GM12873 (cell line): Measurements from ENCODE around the gene ETAA1.

Experiments used
- CTCF ChIP-seq: IDR thresholded peaks from 2 replicates; pipeline ENCODE4 v1.5.1; 2012; ENCODE audit warnings: low read depth, mild to moderate bottlenecking, moderate library complexity, low read length, control low read depth; ENCODE audit not compliant: insufficient read depth; ENCODE audit errors: missing control alignments

ETAA1 gene

GRCh38 chr2:67400560-67401485, 3.7 kb downstream of the ETAA1 start:
- no peak for TF ChIP-seq CTCF

- no peak for TF ChIP-seq CTCF
Observed at GRCh38 chr2:67408346-67408745, 11.2 kb downstream of the ETAA1 start.

DNA sequence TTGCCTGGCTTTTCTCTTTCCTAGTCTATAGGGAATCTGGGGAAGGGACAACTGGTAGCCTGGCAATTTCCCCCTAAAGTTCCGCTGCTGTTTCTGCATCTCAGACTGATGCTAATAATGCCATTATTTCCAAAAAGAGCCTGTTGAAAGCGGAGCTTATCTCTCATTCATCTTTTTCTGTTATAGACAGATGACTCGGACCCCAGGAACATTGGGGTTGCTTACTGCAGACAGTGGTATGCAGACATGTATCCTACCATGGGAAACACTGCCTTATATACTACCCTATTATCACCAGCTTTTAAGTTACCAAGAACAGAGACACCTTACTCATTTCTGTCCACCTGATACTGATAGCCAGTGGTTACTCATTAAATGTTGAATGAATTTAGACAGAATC, 15.3 kb downstream of the ETAA1 start:
- TF ChIP-seq CTCF = no peak

DNA sequence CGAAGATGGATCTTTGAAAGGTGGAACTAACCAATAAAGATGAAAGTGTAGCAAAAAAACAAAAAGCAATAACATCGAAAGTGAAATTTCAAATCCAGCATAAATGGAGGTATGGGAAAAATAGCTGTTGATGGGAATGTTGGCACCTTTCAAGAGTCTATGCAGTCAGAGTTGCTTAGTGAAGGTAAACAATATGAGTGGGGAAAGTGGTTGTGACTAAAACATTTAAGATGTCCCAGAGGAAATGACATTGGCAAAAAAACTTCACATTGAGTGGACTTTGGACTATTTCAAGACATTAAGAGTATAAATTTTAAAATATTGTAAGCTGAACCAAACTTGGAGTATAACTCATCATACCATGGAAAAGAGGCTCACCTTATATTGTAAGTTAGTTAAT, 17.7 kb downstream of the ETAA1 start:
- TF ChIP-seq CTCF = no peak

- no peak for TF ChIP-seq CTCF
Observed at GRCh38 chr2:67416136-67416535, 19.0 kb downstream of the ETAA1 start.

DNA sequence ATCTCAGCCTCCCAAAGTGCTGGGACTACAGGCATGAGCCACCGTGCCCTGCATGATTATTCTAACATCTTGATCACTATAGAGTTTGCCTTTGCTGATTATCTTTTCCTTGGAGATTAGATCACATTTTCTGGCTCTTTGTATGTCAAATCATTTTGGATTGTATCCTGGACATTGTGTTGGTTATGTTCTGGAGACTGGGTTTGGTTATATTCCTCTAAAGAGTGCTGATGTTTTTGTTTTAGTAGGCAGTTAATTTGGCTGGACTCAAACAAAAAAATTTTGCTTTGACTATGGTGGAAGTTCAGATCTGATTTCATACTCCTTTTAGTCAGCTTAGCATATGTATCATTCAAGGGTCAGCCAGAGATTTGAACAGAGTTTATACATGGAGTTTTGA, 26.4 kb downstream of the ETAA1 start:
- TF ChIP-seq CTCF = no peak

DNA sequence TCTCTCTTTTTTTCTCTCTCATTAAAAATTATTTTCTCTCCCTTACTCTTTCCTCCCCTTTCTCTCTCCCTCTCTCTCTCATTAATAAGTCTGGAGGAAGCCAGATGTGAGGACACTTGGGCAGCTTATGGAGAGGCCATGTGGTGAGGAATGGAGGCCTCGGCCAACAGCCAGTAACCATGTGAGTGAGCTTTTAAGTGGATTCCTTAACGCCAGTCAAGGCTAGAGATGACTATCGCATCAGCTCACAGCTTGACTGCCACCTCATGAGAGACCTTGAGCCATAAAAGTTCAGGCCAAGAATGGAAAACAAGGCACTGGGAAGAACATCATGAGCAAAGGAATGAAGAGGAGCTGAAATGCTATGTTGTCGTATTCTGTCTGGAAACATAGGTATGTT, 39.1 kb downstream of the ETAA1 start:
- TF ChIP-seq CTCF = no peak
